GM12865 (cell line): Measurements from ENCODE around the gene HSBP1.

ENCODE experiments used
- DNase-seq: peaks from one replicate; pipeline ENCODE4 v3.0.0; 2010; ENCODE audit warnings: low read depth
- H3K4me3 ChIP-seq: 2 replicates; pipeline ENCODE4 v1.5.1; 2011; ENCODE audit warnings: mild to moderate bottlenecking, low read depth, low read length, control low read depth
- TF ChIP-seq, protein P1 (sequence below): IDR thresholded peaks from 2 replicates; pipeline ENCODE4 v1.5.1; 2011; ENCODE audit warnings: low read length, control low read depth, low read depth, inconsistent platforms; ENCODE audit not compliant: insufficient read depth; ENCODE audit errors: missing control alignments

Gene HSBP1

DNA sequence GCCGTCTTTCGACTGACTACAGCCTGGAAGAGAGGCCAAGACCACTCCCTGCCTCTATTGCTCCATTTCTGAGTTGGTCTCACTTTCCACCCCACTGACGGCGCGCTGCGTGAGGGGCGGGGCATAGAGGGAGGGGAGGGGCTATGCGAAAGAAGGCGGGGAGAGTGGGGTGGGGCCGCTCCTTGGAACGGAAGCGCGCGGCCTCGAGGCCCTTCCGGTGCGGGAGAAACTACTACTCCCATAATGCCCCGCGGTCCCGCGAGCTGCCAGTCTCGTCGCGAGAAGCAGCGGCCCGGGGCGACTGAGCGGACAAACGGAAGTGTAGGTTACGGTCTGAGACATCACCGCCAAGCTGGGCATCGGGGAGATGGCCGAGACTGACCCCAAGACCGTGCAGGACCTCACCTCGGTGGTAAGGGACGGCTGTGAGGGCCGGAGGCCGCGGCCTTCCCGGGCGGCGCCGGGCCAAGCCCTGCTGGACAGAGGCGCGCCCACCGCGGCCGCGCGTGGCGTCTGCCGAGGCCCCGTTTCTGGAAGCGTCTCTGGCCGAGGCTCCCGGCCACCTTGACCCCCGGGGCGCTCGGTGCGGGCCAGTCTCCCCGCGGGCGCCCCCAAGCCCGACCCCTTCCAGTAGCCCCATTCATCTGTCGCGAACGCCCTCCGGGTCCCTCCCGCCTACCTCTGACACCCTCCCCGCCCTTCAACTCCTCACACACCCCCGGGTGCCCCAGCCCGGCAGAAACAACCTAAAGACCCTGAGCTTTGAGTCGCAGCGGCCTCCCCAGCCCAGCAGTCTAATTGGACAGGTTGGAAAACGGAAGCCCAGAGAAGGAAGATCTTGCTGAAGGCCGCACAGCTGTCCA is at the start of gene HSBP1:
TSS of gene HSBP1 (plus strand) at position 269 of the 863 bp plus-strand sequence. CDS start at position 368, 99 bp downstream.
- peak within 1 kb of the TSS; percentile 89 for H3K4me3 ChIP-seq
- TF ChIP-seq, protein P1, sequence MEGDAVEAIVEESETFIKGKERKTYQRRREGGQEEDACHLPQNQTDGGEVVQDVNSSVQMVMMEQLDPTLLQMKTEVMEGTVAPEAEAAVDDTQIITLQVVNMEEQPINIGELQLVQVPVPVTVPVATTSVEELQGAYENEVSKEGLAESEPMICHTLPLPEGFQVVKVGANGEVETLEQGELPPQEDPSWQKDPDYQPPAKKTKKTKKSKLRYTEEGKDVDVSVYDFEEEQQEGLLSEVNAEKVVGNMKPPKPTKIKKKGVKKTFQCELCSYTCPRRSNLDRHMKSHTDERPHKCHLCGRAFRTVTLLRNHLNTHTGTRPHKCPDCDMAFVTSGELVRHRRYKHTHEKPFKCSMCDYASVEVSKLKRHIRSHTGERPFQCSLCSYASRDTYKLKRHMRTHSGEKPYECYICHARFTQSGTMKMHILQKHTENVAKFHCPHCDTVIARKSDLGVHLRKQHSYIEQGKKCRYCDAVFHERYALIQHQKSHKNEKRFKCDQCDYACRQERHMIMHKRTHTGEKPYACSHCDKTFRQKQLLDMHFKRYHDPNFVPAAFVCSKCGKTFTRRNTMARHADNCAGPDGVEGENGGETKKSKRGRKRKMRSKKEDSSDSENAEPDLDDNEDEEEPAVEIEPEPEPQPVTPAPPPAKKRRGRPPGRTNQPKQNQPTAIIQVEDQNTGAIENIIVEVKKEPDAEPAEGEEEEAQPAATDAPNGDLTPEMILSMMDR: no peak
- DNase-seq: peak; percentile 96

DNA sequence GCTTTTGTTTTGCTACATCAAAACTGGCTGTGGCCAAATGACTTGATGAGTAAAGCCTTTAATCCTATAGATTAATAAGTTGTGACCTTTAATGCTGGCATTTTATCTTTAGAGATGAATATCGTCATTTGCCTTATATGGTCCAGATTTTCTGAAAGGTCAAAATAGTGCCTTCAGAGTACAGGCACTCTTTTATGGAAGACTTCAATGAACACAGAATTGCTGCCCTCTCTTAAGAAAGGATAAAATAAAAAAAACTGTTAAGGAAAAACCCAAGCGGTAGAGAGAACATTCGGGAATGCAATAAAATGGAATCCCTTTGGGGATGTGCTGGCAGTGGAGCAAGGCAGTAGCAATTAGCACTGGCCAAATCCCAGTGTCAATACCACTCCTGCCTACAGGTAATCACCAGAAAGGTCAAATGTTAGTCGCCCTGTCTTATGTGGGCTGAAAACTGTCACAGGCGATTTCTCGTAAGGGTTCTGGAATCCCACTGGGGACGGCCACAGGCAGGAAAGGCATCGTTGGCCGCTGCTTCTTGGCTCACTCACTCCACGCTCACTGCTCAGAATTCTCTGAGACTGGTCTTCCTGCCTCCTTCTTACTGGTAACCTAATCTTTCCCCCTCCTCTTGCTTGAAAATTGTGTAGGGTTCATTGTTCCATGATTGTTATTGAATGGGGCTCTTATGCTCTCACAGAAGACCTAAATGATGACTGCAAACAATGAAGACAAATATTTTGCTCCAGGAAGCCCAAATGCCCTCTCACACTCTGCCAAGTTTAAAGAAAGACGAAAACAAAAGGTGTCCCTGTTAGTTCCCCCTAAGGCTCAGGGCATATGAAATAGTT is 45.4 kb upstream of the HSBP1 start:
- DNase-seq: no peak
- TF ChIP-seq, protein P1: no peak

DNA sequence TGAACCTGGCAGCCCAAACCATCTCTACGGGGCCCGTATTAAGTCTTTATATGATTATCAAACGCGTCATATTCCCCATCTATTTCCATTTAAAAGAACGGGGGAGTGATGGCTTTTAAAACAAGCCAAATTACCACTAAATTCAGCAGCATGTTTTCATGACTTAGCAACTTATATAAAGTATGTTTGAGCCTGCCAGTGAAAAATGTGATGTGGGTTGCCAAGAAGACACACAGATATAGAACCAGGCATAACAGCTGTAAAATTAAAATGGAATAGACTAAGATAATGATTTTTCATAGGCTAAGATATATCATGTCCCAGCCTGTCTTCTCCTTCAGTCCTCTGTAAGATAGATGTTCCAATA is 44.8 kb upstream of the HSBP1 start:
- DNase-seq: no peak
- TF ChIP-seq, protein P1: no peak
- H3K4me3 ChIP-seq: no peak overlapping the region

More for the DNA sequence above, 45.4 kb upstream of the HSBP1 start:
- H3K4me3 ChIP-seq: no peak overlapping the region

DNA sequence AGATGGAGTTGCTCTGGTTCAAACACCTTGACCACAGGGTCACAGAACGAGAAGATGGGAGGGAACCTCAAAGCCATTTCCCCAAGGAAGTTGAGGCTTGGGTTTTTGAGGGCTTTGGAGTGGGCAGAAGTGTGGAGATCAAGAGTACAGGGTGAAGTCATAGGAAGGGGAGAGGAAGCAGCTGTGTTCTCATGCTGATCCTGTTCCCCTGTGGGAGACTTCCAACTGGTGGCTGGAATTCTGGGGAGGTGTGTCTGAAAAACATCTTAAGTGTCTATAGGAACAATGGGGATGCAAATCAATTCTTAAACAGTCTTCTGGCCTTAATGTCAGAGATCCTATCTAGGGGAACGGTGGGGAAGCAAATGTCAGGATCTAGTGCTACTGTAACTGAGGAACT is 38.8 kb upstream of the HSBP1 start:
- DNase-seq: no peak
- TF ChIP-seq, protein P1: no peak
- H3K4me3 ChIP-seq: no peak overlapping the region

DNA sequence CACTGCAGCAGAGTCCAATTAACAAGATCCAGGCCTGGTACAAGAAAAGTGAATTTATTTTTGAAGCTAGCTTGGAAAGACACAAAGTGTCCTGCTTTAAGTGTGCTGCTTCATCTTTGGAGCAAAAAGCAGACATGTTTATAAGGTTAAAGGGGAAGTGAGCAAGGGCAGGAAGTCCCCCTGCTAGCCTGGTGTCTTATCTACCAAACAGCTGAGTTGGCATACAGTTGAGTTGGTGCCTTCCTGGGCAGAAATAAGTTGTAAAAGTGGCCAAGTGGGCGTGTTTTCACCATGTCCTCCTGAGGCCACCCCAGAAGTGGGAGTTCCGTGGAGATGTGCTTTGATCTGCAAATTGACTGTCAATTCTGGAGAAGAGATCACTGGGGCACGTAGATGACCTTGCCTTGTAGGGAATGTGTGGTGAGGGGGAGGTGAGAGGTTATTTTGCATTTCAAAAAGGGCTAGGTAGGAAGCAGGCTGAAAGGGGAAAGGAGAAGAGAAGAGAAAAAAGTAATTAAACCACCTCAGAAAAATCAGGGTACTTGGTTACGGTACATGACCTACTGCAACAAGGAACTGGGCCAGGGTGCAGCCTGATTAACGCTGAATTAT is 38.3 kb upstream of the HSBP1 start:
- TF ChIP-seq, protein P1: no peak
- no peak overlapping the region for H3K4me3 ChIP-seq
- no peak for DNase-seq

DNA sequence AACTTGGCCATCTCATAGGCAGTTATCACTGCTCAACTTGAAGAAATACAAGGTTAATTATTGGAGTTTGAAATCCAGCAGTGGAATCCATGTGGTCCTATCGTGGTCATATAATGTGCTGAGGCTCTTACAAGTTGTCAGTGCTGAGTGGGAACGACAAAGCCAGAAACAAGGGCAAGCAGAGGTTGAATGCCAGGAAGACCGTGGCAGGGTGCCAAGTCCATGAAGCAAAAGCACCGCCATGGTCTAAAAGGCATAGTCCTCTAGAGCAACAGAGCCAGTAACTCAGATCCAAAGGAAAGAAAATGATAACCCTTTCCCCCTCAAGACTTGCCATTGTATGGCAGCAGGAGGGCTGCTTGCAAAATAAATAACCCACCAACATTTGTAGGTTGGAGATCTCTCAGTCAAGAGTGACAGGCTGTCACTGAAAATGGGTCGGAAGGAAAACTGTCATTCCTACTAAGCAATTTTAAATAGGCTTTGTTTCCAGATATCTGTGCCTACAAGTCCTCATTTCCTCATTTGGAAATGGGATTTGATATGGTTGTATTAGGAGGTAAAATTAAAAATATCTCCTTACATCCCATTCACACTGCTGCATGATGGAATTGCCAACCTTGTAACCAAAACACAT is 36.4 kb upstream of the HSBP1 start:
- no peak overlapping the region for H3K4me3 ChIP-seq
- DNase-seq: no peak
- TF ChIP-seq, protein P1: no peak
